Measurements from ENCODE around the gene GNB5.
"Not testable (repeated sequence)": the region's sequence is repeated elsewhere in the genome, so short reads cannot be mapped to it uniquely, and the experiment has no call there.

Gene GNB5

DNA sequence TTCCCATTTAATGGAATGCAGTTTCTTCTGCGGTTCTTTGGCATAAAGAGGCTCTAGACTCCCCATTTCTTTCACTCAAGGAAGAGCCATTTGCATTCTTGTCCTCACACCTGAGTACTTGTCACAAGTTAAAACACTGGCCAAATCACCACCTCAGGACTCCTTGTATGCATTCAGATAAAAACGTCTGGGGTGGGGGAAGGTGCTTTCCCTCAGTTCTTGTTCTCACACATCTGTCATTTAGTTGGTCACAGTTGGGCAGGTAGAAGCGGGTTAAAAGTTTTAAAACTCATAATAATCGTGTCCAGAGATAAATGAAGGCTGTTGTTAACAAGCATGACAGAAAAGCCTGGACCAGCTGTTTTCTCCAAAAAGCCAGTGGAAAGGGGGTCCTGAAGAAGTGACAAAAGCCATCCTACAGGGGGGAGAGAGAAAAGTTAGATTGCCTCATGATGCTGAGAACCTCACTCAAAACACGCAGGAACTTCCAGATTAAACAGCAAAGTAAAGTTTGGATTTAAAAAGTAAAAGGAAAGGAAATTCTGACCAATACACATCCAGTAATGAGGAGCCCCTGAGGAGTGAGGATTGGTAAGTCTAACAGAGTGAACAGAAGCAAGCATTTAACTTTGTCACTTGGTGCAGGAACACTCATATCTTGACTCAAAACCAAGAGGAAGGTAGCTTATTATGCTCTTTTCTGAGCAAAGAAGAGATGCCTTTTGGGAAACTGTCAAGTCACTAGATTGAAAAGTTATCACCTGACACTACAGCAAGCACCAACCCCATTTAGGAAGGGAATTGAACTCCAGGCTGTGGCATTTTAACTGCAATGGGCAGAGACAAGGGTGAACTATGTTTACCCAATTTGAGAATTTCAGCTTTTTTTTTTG is 81.4 kb downstream of the GNB5 start:
- no peak for DNase-seq

DNA sequence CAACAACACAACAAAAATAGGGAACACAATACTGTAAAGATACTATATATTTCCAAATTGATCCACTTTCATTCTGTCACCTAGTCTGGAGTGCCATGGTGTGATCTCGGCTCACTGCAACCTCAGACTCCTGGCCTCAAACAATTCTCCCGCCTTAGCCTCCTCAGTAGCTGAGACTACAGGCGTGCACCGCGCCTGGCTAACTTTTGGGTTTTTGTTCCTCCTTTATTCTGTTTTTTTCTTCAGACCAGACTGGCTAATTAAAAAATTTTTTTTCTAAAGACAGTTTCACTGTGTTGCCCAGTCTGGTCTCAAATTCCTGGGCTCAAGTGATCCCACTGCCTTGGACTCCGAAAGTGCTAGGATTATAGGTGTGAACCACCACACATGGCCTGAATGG is 84.0 kb downstream of the GNB5 start:
- no peak for DNase-seq

DNA sequence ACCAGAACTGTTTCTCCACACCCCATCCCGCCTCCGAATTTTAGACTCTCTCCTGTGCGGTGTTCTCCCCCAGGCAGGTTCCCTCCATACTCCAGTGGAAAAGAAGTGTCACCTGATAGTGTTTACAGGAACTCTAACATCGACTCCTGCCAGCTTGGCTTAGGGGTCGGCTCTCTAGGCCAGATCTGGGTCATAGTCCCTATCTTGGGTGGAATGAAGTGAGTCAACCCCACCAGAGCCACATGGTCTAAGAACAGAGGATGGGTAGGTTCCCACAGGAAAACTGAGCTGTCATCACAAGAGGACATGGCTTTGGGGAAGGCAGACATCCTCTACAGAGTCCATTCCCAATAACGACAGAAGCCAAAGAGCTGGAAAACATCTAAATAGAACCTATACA is 84.6 kb downstream of the GNB5 start:
- DNase-seq = no peak

DNA sequence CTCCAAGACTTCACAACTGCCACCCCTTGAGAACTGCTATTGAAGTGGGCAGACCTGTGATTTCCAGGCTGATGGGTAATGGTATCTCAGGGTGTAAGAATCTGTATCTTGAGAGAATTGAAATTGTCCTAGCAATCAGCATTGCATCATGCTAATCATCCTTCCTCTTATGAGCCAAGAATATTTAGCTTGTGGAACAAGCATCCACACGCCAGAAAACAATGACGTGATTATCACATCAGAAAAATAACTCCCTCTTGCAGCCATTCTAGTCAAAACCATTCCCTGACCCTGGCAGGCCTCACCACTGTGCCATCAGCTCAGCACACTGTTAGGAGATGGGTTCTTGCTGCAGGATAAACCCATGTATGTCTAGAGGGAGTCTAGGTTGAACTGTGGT is 85.3 kb downstream of the GNB5 start:
- DNase-seq = no peak

- DNase-seq = no peak
These were observed 86.6 kb downstream of the GNB5 start for GRCh38 chr15:52104532-52105004.

GRCh38 chr15:52103217-52104207 is 87.7 kb downstream of the GNB5 start:
- DNase-seq = no peak

- DNase-seq = no peak
These were observed 88.7 kb downstream of the GNB5 start for GRCh38 chr15:52102463-52102862.

GRCh38 chr15:52101542-52102323 is 89.5 kb downstream of the GNB5 start:
- DNase-seq = no peak

DNA sequence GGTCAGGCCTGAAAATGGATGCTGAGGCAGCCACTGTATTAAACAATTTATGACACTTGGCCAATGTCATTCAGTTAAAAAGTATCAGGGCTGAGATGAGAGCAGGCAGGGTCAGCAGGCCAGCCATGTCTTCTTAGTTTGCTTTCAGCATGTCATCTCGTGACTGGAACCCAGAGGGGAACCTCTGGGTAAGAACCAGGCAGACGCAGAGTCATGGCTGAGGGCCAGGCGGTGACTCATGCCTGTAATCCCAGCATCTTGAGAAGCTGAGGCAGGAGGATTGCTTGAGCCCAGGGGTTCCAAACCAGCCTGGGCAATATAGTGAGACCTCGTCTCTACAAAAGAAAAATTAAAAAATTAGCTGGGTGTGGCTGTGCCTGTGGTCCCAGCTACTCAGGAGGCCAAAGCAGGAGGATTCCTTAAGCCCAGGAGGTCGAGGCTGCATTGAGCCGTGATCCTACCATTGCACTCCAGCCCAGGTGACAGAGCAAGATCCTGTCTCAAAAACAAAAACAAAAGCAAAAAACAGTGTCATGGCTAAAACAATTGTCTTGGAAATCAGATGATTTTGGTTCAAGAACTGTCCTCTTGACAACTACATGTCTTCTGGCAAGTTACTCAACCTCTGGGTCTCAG is 90.3 kb downstream of the GNB5 start:
- no peak for DNase-seq

DNA sequence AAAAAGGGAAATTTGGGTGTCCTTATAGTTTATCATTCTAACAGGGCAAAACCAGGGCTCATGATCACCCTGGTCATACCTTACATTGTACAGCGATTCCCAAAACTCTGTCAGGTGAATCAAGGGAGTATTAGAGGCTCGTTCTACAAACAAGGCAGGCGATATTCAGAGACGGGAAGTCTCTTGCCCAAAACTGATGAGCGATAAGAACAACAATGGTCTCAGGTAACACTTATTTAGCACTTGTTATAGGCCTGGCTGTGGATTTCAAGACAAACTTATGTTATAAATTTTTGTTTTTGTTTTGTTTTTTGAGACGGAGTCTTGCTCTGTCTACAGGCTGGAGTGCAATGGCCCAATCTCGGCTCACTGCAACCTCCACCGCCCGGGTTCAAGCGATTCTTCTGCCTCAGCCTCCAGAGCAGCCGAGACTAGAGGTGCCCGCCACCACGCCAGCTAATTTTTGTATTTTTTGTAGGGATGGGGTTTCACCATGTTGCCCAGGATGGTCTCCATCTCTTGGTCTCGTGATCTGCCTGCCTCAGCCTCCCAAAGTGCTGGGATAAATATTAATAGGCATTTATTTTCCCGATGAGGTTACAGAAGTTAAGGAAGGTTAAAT is 91.4 kb downstream of the GNB5 start:
- DNase-seq = no peak

DNA sequence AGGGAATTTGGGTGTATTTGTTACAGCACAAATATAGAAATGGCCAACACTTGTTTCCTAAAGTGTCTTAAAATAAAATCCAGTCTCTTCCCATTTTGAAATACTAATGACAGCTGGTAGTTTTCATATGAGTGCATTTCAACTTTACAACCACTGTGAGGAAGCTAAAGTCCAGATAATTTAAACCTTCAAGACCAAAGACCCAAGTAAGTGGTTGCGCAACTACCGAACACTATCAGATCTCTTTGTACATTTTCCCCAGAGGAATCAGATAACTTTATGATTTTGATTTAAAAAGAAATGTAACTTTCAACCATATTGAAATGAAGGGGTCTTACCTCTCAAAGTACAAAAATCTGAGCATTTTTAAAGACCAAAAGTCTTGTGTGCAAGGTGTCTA is 92.9 kb downstream of the GNB5 start:
- no peak for DNase-seq

- no peak for DNase-seq
These were observed 94.0 kb downstream of the GNB5 start for GRCh38 chr15:52097180-52097579.

DNA sequence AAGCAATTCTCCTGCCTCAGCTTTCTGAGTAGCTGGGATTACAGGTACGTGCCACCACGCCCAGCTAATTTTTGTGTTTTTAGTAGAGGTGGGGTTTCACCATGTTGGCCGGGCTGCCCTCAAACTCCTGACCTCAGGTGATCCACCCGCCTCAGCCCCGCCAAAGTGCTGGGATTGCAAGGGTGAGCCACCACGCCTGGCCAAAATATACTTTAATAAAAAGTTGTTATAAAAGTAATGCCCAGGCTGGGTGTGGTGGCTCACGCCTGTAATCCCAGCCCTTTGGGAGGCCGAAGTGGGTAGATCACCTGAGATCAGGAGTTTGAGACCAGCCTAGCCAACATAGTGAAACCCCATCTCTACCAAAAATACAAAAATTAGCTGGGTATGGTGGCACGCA is 94.7 kb downstream of the GNB5 start:
- not testable (repeated sequence) for DNase-seq

DNA sequence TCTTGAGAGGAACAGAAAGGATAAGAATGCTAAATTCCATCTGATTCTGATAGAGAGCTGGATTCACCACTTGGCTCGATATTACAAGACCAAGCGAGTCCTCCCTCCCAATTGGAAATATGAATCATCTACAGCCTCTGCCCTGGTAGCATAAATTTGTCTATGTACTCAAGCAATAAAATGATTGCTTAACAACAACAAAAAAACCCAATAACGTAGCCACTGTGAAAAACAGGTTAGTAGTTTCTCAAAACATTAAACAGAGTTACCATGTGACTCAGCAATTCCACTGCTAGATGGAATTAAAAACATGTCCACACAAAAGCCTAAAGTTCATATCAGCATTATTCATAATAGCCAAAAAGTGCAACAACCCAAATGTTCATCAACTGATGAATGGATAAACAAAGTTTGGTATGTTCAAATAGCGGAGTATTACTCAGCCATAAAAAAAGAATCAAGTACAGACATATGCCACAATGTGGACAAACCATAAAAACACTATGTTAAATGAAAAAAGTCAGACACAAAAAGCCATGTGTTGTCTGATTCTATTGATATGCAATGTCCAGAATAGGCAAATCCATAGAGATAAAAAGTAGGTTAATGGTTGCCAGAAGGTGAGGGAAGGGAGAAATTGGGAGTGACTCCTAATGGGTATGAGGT is 95.5 kb downstream of the GNB5 start:
- DNase-seq = no peak

DNA sequence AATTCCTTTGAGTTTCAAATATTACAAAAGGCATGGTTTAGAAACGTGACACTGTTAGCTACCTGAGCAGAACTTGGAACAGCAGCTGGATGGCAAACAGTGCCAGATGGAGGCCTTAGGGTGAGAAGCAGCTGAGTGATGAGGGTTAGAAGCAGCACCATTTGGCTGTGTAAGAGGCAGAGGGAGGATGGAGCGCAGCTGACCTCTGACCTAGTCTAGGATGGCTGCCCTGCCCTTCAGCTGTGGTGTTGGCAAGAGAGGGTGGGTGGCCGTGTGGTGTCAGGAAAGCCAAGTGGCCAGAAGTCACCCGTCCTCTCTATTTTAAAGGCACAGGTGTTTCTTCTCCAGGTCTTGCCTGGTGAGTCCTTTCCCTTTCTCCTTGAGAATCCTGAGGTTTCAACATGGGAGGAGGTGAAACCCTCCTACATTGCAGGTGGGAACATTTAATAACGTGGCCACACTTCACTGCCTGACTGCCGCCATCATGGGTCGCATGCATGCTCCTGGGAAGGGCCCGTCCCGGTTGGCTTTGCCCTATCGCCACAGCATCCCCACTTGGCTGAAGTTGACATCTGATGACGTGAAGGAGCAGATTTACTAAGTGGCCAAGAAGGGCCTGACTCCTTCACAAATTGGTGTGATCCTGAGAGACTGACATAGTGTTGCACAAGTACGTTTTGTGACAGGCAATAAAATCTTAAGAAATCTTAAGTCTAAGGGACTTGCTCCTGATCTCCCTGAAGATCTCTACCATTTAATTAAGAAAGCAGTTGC is 96.2 kb downstream of the GNB5 start:
- DNase-seq = no peak

GRCh38 chr15:52093539-52094510 is 97.4 kb downstream of the GNB5 start:
- no peak for DNase-seq

DNA sequence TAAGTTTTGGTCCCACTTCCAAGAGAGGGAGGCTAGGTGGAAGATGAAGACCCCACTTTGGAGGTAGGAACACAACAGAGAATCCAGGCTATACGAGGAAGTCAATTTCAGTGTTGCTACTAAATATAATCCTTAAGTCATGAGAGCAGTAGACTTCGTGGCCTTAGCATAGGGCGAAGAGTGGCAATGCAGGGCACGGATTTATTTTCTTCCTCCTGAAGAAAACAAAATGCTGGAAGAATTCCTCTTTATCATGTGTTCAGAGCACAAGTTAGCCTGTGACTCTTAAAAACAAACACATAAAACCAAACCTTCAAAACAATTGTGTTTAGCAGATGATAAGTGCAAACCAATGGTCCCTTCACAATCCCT is 98.0 kb downstream of the GNB5 start:
- DNase-seq = no peak

DNA sequence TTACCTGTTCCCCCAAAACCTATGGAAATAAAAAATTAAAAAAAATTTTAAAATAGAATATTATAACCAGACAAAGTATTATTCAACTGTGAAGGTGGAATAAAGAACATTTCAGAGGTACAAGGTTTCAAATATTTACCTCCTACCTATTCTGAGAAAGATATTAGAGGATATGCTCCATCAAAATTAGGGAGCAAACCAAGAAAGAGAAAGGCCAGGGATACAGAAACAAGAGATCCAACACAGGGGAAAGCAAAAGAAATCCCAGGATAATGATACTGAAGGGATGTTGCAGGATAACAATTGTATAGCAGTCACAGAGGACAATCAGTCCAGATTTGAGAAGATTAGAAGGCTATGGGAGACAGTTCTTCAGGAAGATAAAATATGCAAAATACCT is 101.0 kb downstream of the GNB5 start:
- DNase-seq = no peak
